SH-SY5Y (cell line): ENCODE measurements around the gene PFKL.

ENCODE experiments used
- GATA2 ChIP-seq: IDR thresholded peaks from 2 replicates; pipeline ENCODE4 v1.6.1; 2011; ENCODE audit warnings: mild to moderate bottlenecking, low read depth, low read length
- GATA3 ChIP-seq: IDR thresholded peaks from 2 replicates; pipeline ENCODE4 v1.6.1; 2011; ENCODE audit warnings: low read depth, mild to moderate bottlenecking, low read length, moderate library complexity

PFKL gene

DNA sequence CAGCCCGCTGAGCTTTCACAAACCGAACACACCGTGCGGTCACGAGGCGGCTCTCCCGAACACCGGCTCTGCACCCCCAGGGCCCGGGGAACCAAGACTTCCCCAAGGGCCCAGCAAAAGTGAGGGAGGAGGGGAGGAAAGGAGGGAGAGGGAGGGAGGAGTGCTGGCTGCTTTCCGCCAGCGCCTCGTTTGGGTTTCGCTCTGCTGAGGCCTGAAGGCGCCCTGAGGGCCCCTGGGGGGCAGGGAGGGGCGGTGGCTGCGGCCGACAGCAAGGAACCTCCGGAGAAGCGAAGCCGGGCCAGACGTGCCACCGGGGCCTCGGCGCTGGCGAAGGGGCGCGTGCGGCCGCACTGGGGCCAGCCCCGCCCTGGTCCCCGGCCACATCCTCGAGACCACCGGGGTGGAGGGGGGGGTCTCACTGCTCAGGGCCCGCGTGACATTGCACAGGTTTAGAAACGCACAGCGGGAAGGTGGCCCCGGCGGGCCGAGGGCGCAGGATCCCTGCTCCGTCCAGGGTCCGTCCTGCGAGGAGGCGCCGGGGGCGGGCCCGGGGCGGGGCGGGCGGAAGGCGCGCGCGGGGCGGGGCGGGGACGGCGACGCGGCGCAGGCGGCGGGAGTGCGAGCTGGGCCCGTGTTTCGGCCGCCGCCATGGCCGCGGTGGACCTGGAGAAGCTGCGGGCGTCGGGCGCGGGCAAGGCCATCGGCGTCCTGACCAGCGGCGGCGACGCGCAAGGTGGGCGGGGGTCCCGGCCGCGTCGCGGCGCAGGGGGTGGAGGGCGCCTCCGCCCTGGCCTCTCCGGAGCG, at the start of gene PFKL:
Gene PFKL (plus strand): TSS at position 596 of the 804 bp plus-strand sequence. CDS start 53 bp downstream, at position 649.
- TF ChIP-seq GATA3, result no peak
- no peak for TF ChIP-seq GATA2

DNA sequence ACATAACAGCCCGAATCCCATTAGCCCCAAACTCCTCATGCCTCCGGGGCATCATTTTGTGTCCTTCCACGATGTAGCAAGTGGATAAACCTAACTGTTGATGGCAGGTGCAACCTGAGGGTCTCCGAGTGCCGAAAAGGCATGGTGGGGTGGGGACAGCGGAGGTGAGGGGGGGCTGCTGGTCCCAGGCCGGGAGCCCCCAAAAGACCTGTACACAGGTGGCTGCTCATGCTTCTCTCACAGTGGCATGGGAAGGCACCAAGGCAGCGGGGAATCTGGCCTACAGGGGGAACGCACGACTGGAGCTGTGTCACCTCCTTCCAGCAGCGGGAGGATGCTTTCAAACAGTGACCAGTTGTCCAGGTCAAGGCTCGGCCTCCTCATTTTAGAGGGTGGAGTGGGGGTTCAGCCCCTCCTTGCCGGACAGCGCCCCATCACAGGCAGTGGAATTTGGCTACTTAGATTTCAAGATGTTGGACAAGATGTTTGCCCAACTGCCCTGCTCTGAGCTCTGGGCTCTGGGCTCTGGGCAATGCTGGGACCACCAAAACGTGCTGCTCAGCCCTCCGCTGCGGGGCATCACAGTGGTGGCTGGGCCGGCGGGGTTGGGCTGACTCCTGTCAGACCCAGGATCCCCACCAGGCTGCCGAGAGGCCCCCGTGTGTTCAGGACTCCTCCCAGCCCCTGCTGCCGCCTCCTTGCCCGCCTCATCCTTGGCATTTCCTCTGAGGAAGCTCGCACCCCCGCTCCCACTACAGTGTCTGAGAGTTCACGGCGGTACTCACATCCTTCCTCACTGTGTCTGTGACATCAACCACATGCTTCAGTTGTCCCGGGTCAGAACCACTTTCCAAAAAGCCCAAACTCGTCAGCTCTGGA, 45.8 kb upstream of the PFKL start:
- TF ChIP-seq GATA2 (no peak), GATA3 (no peak)

DNA sequence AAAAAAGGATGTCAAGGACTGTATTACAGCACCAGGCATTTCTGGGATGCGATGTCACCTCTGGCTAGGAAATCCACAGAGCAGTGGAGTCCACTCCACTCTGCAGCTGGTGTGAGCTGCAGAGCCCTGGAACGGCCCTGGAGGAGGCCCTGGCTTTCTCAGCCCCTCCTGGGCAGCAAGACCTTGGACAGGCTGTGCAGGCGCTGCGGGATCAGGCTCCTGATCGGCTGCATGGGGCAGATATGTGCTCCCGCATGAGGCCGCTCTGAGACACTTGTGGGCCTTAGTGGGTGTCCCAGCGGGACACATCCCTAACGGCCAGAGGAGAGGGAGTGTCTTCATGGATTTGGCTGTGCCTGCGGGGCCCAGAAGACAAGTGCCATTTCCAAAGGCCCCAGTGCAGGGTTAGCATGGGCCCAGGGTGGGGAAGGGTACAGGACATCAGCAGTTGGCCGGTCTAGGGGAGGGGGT, 44.3 kb upstream of the PFKL start:
- TF ChIP-seq GATA2 (no peak), GATA3 (no peak)

DNA sequence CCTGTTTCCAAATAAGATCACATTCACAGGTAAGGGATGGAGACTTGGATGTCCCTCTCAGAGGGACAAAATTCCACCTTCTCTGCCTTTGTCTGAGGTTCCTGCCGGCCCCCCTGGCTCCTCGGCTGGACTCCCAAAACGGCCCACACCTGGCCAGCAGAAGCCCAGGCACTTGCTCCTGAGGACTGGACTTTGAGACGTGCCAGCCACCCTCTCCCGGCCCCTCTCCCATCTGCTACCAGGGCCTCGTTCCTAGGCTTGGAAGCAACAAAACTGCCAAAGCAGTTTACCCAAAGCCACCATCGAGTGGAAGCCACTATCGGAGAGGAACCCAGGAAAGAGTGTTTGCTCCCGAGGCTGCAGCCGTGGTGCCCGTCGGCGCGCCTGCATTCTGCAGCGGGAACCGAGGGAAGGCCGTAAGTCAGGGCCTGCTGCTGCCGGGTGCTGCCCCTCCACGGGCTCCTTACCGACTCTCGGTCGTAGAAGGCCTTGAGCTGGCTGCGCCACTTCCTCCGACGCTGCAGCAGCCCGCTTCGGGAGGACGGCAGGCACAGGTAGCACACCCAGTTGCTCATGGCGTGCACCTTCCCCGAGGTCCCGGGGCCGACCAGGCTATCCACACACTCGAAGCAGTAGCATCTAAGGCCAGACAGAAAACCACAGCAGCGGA, 41.7 kb upstream of the PFKL start:
- no peak for TF ChIP-seq GATA3
- TF ChIP-seq GATA2, result no peak

DNA sequence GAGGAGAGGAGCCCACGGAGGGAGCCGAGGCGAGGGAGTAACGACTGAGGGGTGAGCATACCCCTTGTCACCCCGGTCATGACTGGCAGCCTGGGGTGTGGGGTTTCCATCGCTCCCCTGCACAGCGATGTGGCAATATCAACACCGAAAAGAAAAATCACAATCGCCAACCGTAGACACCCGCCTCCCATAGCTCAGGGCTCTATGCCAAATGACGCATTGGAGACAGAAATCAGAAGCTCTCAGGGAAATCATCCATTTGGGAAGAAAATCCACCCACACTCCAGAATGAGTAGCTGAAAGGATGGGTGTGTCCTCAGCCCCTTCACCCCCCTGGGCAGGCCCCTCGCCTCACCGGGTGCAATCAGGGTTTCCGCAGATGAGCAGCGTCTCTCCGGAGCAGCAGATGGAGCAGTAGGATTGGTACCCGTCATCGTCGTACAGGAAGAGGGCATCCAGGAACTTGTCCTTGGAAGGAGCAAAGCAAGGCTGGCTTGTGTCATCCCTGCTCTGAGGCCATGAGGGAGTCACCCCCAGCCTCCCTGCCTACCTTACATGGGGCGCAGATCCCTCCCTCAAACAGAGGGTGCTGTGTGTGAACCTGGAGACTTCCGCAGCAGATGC, 40.7 kb upstream of the PFKL start:
- TF ChIP-seq GATA3 (no peak), GATA2 (no peak)

DNA sequence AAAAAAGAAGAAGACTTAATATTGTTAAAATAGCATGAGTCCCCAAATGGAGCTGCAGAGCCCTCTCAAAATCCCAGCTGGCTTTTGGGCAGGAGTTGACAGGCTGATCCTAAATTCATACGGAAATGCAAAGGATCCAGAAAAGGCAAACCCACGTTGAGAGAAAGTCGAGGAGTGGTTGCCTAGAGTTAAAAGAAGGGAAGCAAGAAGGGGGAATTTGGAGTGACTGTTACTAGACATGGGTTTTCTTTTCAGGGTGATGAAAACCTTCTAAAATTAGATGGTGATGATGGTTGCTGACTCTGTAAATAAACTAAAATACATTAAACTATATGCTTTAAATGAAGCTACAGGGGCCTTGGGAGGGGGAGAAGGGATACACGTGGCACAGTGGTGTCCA, 39.8 kb upstream of the PFKL start:
- TF ChIP-seq GATA2, result no peak
- no peak for TF ChIP-seq GATA3

DNA sequence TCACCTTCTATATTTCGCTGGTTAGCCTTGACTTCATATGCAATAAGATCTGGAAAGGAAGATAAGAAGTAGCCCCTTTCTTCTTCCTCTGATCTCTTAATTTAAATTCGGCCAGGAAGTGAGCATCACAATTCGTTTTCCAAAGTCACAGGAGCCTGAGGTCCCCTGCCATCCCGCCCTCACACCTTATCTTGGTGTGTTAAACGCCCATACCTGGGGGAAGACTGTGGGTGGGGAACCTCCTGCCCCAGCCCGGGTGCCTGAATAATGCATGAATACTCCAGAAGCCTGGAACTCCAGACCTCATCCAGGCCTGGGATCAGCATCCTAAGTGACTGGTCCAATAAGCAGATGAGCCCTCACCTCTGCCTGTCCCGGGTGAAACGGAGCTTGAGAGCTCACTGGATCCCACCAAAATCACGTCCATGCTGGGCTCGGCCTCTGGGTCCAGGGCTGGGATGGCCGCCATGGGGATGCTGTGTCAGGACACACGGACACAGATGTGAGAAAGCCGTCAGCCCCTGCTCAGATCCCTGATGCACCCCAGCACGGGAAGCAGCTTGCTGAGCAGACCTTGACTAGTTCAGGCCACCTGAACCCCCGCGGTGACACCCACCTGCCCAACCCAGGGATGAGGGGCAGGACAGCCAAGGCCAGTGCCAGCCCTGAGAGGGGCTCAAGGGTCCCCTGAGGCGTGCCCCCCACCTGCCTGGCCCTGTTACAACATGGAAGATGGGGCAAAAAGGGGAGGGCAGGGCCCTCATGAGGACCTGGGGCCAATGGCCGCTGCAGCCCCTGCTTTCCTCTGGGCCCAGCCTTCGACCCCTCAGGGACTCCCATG, 38.8 kb upstream of the PFKL start:
- no peak for TF ChIP-seq GATA3
- no peak for TF ChIP-seq GATA2

DNA sequence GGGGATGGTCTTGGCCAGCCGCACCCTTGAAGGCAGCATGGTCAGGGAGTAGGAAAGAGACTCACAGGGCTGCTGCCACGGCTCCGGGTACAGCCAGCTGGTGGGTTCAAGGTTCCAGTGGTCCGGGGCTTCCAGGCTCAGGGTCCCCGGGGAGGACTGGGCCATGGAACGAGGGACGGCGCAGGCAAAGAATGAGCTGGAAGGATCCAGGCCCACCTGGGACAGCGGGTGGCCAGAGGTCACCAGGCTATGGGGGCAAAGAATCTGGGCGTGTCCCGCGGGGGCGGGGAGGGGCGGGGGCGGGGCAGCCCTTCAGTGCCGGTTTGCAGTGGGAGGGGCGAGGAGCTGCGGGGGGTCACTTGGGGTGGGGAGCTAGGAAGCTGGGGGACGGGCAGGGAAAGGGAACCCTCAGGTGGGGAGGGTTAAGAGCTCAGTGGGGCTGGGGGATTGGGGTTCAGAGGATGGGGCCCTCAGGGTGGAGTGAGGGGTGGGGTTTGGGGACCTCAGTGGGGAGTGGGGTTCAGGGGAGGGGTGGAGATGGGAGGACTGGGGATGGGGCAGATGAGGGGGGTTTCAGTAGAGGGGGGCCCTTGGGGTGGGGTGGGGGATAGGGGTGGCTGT, 38.1 kb upstream of the PFKL start, which contains the start of gene DNMT3L:
Gene DNMT3L (minus strand): TSS at position 223 of the 621 bp plus-strand sequence. CDS start 638 bp downstream, outside the sequence.
- TF ChIP-seq GATA2 (no peak), GATA3 (no peak)

DNA sequence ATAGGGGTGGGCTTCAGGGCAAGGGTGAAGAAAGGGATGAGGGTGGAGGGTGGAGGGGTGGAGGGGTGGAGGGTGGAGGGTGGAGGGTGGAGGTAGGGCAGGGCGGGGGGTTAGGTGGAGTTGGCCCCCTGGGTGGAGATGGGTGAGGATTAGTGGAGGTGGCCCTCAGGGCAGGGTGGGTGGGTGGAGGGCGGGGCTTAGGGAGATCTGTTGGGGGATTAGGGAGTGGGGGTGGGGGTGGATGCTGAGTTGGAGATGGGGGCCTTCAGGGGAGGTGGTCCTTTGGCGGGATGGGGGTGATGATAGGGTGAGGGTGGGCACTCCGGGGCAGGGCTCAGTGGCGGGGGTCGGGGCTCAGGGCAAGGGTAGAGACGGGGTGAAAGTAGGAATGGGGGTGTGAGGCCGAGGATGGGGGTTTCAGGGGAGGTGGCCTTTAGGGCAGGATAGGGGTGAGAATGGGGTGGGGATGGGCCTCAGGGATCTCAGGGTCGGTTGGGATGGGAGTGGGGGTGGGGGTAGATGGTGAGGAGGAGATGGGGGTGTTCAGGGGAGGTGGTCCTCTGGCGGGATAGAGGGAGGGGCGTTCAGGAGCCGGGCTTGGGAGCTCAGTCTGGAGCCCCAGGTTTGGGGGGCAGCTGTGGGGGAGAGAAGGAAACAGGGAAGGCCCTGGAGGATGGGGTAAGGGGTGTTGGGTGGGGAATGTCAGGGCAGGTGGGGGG, 37.4 kb upstream of the PFKL start:
- TF ChIP-seq GATA3 (no peak), GATA2 (no peak)

DNA sequence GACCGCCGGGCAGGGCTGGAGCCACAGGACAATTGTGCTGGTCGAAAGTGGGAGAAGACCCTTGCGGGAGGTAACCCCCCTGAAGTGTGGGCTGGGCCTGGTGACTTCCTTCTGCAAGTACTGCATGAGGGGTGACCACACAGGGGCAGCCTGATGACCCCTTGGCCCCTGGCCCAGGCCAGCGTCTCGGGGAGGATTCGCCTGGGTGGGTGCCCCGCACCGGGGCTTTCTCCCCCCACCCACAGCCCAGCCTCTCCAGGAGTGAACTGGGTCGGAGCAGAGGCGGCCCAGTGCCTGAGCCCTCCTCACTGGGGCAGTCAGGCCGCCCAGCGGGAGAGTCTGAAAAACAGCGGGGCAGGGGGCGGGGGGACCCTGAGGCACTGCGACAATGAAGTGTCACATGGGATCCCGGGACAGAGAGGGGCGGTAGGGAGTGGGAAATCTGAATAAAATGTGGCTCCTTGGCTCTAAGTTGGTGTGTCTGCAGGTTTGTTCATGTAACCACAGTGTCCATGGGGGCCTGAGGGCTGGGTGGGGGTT, 36.6 kb upstream of the PFKL start:
- TF ChIP-seq GATA3, result no peak
- no peak for TF ChIP-seq GATA2

DNA sequence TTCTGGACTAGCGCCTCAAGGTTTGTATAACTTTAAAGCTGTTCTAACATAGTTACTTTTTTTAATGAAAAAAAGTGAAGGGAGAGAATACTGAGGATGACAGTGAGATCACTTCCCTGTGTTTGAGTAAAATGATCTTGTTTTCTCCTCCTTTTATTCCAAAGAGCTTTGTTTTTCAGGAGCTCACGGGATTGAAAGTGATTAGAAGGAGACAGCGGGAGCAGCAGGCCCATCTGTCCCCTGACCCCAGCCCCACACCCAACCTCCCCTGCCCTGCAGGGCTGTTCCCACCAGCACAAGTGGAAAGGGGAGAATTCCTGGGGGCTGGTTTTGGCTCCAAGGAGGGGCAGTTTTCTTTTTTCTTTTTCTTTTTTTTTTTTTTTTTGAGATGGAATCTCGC, 36.1 kb upstream of the PFKL start:
- no peak for TF ChIP-seq GATA2
- no peak for TF ChIP-seq GATA3
